Measurements from ENCODE around the gene ADPRHL1. TPM values are rescaled to one million over a fixed set of nuclear protein-coding genes. Genes with fewer than 3 reads are reported as not detected.

ADPRHL1 gene
- total RNA-seq, 1 experiment from 2014 or later, result 10.8 TPM

DNA sequence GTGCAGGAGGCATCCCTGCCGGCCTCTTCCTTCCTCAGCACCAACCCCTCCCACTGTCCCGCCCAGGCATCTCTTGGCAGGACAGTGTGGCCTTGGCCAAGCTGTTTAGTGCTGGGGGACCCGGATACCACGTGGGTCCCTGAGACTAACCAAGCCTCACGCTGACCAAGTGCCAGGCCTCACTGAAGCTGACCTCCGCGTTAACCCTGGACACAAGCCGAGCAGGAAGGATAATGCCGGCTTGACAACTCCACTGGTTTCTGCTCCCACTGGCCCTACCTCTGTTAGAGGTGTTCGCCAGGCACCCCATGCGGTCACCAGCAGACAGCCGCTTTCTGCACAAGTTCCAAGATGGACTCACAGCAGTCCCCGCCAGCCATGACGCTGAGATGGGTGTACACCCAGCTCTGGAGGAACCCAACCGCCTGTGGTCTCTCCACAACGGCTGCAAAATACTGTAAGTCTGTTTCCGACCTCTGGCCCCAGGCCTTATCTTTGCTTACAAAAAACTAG, 101.7 kb downstream of the ADPRHL1 start:
- DNase-seq (ENCODE audit: low read depth), result no peak

DNA sequence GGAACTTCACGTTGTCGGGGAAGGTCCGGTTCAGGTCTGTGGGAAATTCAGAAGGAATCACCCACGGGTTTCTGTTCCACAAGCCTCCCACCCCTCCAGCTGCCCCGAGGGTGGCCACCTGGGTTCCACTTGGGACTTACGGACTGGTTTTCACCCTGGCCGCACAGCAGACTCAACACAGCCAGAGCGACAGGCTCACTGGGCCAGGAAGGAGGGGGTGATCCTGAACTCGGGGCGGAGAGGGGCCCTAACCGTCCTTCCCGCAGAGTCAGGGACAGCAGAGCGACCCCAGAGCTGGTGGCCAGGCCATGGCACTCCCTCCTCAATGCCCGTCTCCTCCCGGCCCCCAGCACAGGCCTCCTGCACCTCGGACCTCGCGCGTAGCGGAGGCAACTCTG, 102.4 kb downstream of the ADPRHL1 start:
- no peak for DNase-seq (ENCODE audit: low read depth)

DNA sequence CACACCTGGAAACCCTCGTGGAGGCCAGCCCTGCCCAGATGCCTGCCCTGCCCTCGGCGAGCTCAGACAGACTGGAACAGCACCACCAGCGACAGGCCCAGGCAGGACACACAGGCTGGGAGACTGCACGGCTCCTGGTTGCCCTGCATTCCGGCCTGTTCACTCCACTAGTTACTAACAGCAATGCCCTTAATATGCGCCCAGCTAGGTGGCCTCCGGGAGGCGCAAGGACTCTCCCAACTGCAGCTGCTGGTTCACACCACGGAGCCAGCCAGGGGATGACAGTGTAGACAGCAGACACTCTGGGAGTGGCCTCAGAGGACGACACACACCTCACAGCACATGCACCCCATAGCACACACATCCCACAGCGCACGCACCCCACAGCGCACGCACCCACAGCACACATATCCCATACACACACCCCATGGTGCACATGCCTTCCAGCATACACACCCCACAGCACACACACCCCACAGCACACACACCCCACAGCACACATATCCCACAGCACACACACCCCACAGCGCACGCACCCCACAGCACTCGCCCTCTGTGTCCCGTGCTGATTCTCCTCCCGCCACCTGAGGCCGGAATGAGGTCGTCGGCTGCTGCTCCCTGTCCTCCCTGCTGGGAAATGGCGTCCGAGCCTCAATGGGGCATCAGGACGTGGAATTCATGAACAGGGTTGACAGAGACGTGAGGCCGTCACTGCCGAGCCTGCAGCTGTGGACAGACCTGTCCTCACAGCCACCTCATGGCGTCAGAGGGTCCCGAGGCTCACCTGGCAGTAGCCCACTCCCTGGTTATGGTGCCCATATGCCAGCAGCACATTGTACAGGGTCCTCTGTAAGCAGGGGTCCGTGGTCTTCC, 103.0 kb downstream of the ADPRHL1 start:
- DNase-seq (ENCODE audit: low read depth), result peak; percentile 14

Other genes starting within 250 kb of the ADPRHL1 start
- 83.8 and 90.8 TPM in 2 replicates for gene PCID2, start 244.8 kb downstream of the ADPRHL1 start, total RNA-seq (2014; rRNA removed)
- gene CUL4A, start 243.9 kb downstream of the ADPRHL1 start, total RNA-seq (2014; rRNA removed), result 113 and 190 TPM in 2 replicates
- 197 and 234 TPM in 2 replicates for gene LAMP1, start 156.2 kb downstream of the ADPRHL1 start, total RNA-seq (2014; rRNA removed)
- 0.19 TPM in 1 of 2 replicates, not detected in the other for gene GRTP1, start 89.4 kb downstream of the ADPRHL1 start, total RNA-seq (2014; rRNA removed)
- gene DCUN1D2, start 37.2 kb upstream of the ADPRHL1 start, total RNA-seq (2014; rRNA removed), result 9.6 and 10.8 TPM in 2 replicates
- gene TFDP1, start 131.3 kb upstream of the ADPRHL1 start, total RNA-seq (2014; rRNA removed), result 141 and 146 TPM in 2 replicates
- not detected in 2 replicates for gene ATP4B, start 204.7 kb upstream of the ADPRHL1 start, total RNA-seq (2014; rRNA removed)
- not detected in 2 replicates for gene GRK1, start 213.7 kb upstream of the ADPRHL1 start, total RNA-seq (2014; rRNA removed)

All from LHCN-M2 (cell line).